ENCODE results near the gene MAMDC2.

Gene MAMDC2

GRCh38 chr9:70117835-70118319 is 74.2 kb downstream of the MAMDC2 start:
- no peak overlapping the region for H3K4me3 ChIP-seq (ENCODE audit: low read length)
- no peaks in the 10 kb centered on the region for H3K9me3 ChIP-seq (ENCODE audit: control insufficient read depth, low read length)
- no peaks in the 10 kb centered on the region for H3K36me3 ChIP-seq (ENCODE audit: control insufficient read depth, insufficient read depth, low read length)
- peaks cover 9% of the 10 kb centered on the region for H3K4me1 ChIP-seq (ENCODE audit: control insufficient read depth, insufficient read depth, low read length)
- H3K27me3 ChIP-seq (ENCODE audit: control insufficient read depth, insufficient read depth, low read length): no peaks in the 10 kb centered on the region
- H3K9ac ChIP-seq (ENCODE audit: low read length): no peak overlapping the region

- Histone ChIP-seq H3K9ac (ENCODE audit: low read length) (no peak overlapping the region), H3K9me3 (ENCODE audit: control insufficient read depth, low read length) (no peaks in the 10 kb centered on the region), H3K36me3 (ENCODE audit: control insufficient read depth, insufficient read depth, low read length) (no peaks in the 10 kb centered on the region), H3K4me1 (ENCODE audit: control insufficient read depth, insufficient read depth, low read length) (peaks cover 10% of the 10 kb centered on the region), H3K4me3 (ENCODE audit: low read length) (no peak overlapping the region), H3K27me3 (ENCODE audit: control insufficient read depth, insufficient read depth, low read length) (no peaks in the 10 kb centered on the region)
Observed at GRCh38 chr9:70119786-70120185, 76.1 kb downstream of the MAMDC2 start.

- H3K27me3 ChIP-seq (ENCODE audit: control insufficient read depth, insufficient read depth, low read length): no peaks in the 10 kb centered on the region
Observed at GRCh38 chr9:70120834-70121510, 77.3 kb downstream of the MAMDC2 start.

GRCh38 chr9:70121818-70122436 is 78.3 kb downstream of the MAMDC2 start:
- Histone ChIP-seq H3K4me3 (ENCODE audit: low read length) (no peak overlapping the region), H3K9ac (ENCODE audit: low read length) (no peak overlapping the region), H3K4me1 (ENCODE audit: control insufficient read depth, insufficient read depth, low read length) (peaks cover 10% of the 10 kb centered on the region), H3K27me3 (ENCODE audit: control insufficient read depth, insufficient read depth, low read length) (no peaks in the 10 kb centered on the region), H3K9me3 (ENCODE audit: control insufficient read depth, low read length) (no peaks in the 10 kb centered on the region), H3K36me3 (ENCODE audit: control insufficient read depth, insufficient read depth, low read length) (no peaks in the 10 kb centered on the region)

More at GRCh38 chr9:70120834-70121510, 77.3 kb downstream of the MAMDC2 start:
- Histone ChIP-seq H3K4me3 (ENCODE audit: low read length) (no peak overlapping the region), H3K36me3 (ENCODE audit: control insufficient read depth, insufficient read depth, low read length) (no peaks in the 10 kb centered on the region), H3K4me1 (ENCODE audit: control insufficient read depth, insufficient read depth, low read length) (peaks cover 10% of the 10 kb centered on the region), H3K9ac (ENCODE audit: low read length) (no peak overlapping the region), H3K9me3 (ENCODE audit: control insufficient read depth, low read length) (no peaks in the 10 kb centered on the region)

GRCh38 chr9:70123695-70124094 is 80.0 kb downstream of the MAMDC2 start:
- H3K36me3 ChIP-seq (ENCODE audit: control insufficient read depth, insufficient read depth, low read length): no peaks in the 10 kb centered on the region
- H3K4me1 ChIP-seq (ENCODE audit: control insufficient read depth, insufficient read depth, low read length): peaks cover 10% of the 10 kb centered on the region
- H3K9ac ChIP-seq (ENCODE audit: low read length): no peak overlapping the region
- H3K27me3 ChIP-seq (ENCODE audit: control insufficient read depth, insufficient read depth, low read length): no peaks in the 10 kb centered on the region
- H3K4me3 ChIP-seq (ENCODE audit: low read length): no peak overlapping the region
- no peaks in the 10 kb centered on the region for H3K9me3 ChIP-seq (ENCODE audit: control insufficient read depth, low read length)

- no peaks in the 10 kb centered on the region for H3K27me3 ChIP-seq (ENCODE audit: control insufficient read depth, insufficient read depth, low read length)
- H3K4me1 ChIP-seq (ENCODE audit: control insufficient read depth, insufficient read depth, low read length): peaks cover 10% of the 10 kb centered on the region
- no peak overlapping the region for H3K9ac ChIP-seq (ENCODE audit: low read length)
- no peaks in the 10 kb centered on the region for H3K36me3 ChIP-seq (ENCODE audit: control insufficient read depth, insufficient read depth, low read length)
- no peaks in the 10 kb centered on the region for H3K9me3 ChIP-seq (ENCODE audit: control insufficient read depth, low read length)
- no peak overlapping the region for H3K4me3 ChIP-seq (ENCODE audit: low read length)
Observed at GRCh38 chr9:70125621-70126263, 82.1 kb downstream of the MAMDC2 start.

- H3K27me3 ChIP-seq (ENCODE audit: control insufficient read depth, insufficient read depth, low read length): no peaks in the 10 kb centered on the region
- H3K36me3 ChIP-seq (ENCODE audit: control insufficient read depth, insufficient read depth, low read length): no peaks in the 10 kb centered on the region
- peaks cover 10% of the 10 kb centered on the region for H3K4me1 ChIP-seq (ENCODE audit: control insufficient read depth, insufficient read depth, low read length)
- H3K4me3 ChIP-seq (ENCODE audit: low read length): no peak overlapping the region
- no peaks in the 10 kb centered on the region for H3K9me3 ChIP-seq (ENCODE audit: control insufficient read depth, low read length)
- no peak overlapping the region for H3K9ac ChIP-seq (ENCODE audit: low read length)
Observed at GRCh38 chr9:70127036-70127435, 83.4 kb downstream of the MAMDC2 start.

- no peak overlapping the region for H3K9ac ChIP-seq (ENCODE audit: low read length)
- H3K4me1 ChIP-seq (ENCODE audit: control insufficient read depth, insufficient read depth, low read length): peaks cover 10% of the 10 kb centered on the region
- no peaks in the 10 kb centered on the region for H3K27me3 ChIP-seq (ENCODE audit: control insufficient read depth, insufficient read depth, low read length)
- no peaks in the 10 kb centered on the region for H3K9me3 ChIP-seq (ENCODE audit: control insufficient read depth, low read length)
- H3K4me3 ChIP-seq (ENCODE audit: low read length): no peak overlapping the region
- no peaks in the 10 kb centered on the region for H3K36me3 ChIP-seq (ENCODE audit: control insufficient read depth, insufficient read depth, low read length)
Observed at GRCh38 chr9:70127540-70128416, 84.1 kb downstream of the MAMDC2 start.

- H3K9me3 ChIP-seq (ENCODE audit: control insufficient read depth, low read length): no peaks in the 10 kb centered on the region
- no peaks in the 10 kb centered on the region for H3K27me3 ChIP-seq (ENCODE audit: control insufficient read depth, insufficient read depth, low read length)
- no peak overlapping the region for H3K9ac ChIP-seq (ENCODE audit: low read length)
- no peaks in the 10 kb centered on the region for H3K36me3 ChIP-seq (ENCODE audit: control insufficient read depth, insufficient read depth, low read length)
- H3K4me3 ChIP-seq (ENCODE audit: low read length): no peak overlapping the region
- H3K4me1 ChIP-seq (ENCODE audit: control insufficient read depth, insufficient read depth, low read length): no peaks in the 10 kb centered on the region
Observed at GRCh38 chr9:70130266-70130665, 86.6 kb downstream of the MAMDC2 start.

GRCh38 chr9:70131296-70131695 is 87.6 kb downstream of the MAMDC2 start:
- Histone ChIP-seq H3K36me3 (ENCODE audit: control insufficient read depth, insufficient read depth, low read length) (no peaks in the 10 kb centered on the region), H3K9me3 (ENCODE audit: control insufficient read depth, low read length) (no peaks in the 10 kb centered on the region), H3K4me3 (ENCODE audit: low read length) (no peak overlapping the region), H3K4me1 (ENCODE audit: control insufficient read depth, insufficient read depth, low read length) (no peaks in the 10 kb centered on the region), H3K9ac (ENCODE audit: low read length) (no peak overlapping the region), H3K27me3 (ENCODE audit: control insufficient read depth, insufficient read depth, low read length) (no peaks in the 10 kb centered on the region)

GRCh38 chr9:70133253-70134208 is 89.9 kb downstream of the MAMDC2 start:
- no peaks in the 10 kb centered on the region for H3K36me3 ChIP-seq (ENCODE audit: control insufficient read depth, insufficient read depth, low read length)
- H3K9ac ChIP-seq (ENCODE audit: low read length): no peak overlapping the region
- no peak overlapping the region for H3K4me3 ChIP-seq (ENCODE audit: low read length)
- no peaks in the 10 kb centered on the region for H3K27me3 ChIP-seq (ENCODE audit: control insufficient read depth, insufficient read depth, low read length)
- no peaks in the 10 kb centered on the region for H3K9me3 ChIP-seq (ENCODE audit: control insufficient read depth, low read length)
- no peaks in the 10 kb centered on the region for H3K4me1 ChIP-seq (ENCODE audit: control insufficient read depth, insufficient read depth, low read length)
